Naive B cell (primary cell): Measurements from ENCODE around the gene ADARB1. TPM values are rescaled to one million over a fixed set of nuclear protein-coding genes. Genes with fewer than 3 reads are reported as not detected.

ENCODE experiments used
- ATAC-seq, 2 donors: fragments of 150-1000 bp; cut with Tn5 transposase; 2 replicates each; pipeline ENCODE4 v1.10.0; 2021; ENCODE audit warnings: low read depth in 2 of 2, mild to moderate bottlenecking in 2 of 2, moderate library complexity in 2 of 2
- DNase-seq: peaks from one replicate; pipeline ENCODE4 v3.0.0; 2022
- H3K27ac Mint-ChIP-seq, 6 donors: one replicate each; pipeline ENCODE4 v1.8.0; 2020 to 2022; ENCODE audit warnings: mild to moderate bottlenecking in 6 of 6, mixed read lengths in 6 of 6, moderate library complexity in 5 of 6, inconsistent platforms in 2 of 6
- H3K27me3 Mint-ChIP-seq, 3 donors: one replicate each; pipeline ENCODE4 v1.8.0; 2021 to 2022; ENCODE audit warnings: mixed read lengths in 3 of 3, mild to moderate bottlenecking in 1 of 3
- H3K36me3 Mint-ChIP-seq, 2 donors: one replicate each; pipeline ENCODE4 v1.8.0; 2020 to 2022; ENCODE audit warnings: mixed read lengths in 2 of 2, inconsistent platforms in 1 of 2, mild to moderate bottlenecking in 1 of 2
- H3K4me1 Mint-ChIP-seq, 3 donors: one replicate each; pipeline ENCODE4 v1.8.0; 2020 to 2022; ENCODE audit warnings: mixed read lengths in 3 of 3, inconsistent platforms in 1 of 3, mild to moderate bottlenecking in 1 of 3, moderate library complexity in 1 of 3
- H3K4me3 Mint-ChIP-seq, 8 donors: one replicate each; pipeline ENCODE4 v1.8.0; 2020 to 2022; ENCODE audit warnings: mild to moderate bottlenecking in 8 of 8, mixed read lengths in 8 of 8, moderate library complexity in 8 of 8, inconsistent platforms in 2 of 8
- H3K9me3 Mint-ChIP-seq, 7 donors: one replicate each; pipeline ENCODE4 v1.8.0; 2020 to 2022; ENCODE audit warnings: mixed read lengths in 7 of 7, mild to moderate bottlenecking in 5 of 7, inconsistent platforms in 2 of 7, moderate library complexity in 1 of 7
- polyA plus RNA-seq, 6 donors: library from polyadenylated mRNA; unstranded; fragments of 300-500 nt; fragmentation: Illumina TruSeq; gene quantifications; one replicate each; pipeline ENCODE4 v1.2.3, GENCODE V29; 2021; ENCODE audit warnings: low read depth in 6 of 6

ADARB1 gene
- polyA plus RNA-seq, 6 donors from 2014 or later = 19.9 to 63.5 (median 28.7) TPM

GRCh38 chr21:45200581-45201296, 126.4 kb downstream of the ADARB1 start:
- Mint-ChIP-seq H3K27ac (peak overlapping the region in 3 of 6 donors; percentile 42 to 86 (median 70)), H3K27me3 (no peaks in the 10 kb centered on the region), H3K4me3 (no peak overlapping the region), H3K9me3 (no peaks in the 10 kb centered on the region), H3K36me3 (peaks cover 15 to 27% of the 10 kb centered on the region in 2 donors), H3K4me1 (peaks cover 6 to 19% (median 17%) of the 10 kb centered on the region in 3 donors)
- DNase-seq = no peak
- no peak for ATAC-seq

- H3K27ac Mint-ChIP-seq = peak overlapping the region in 1 of 6 donors; percentile 52
Measured at GRCh38 chr21:45202344-45202743, 128.0 kb downstream of the ADARB1 start.

GRCh38 chr21:45202889-45203288, 128.5 kb downstream of the ADARB1 start:
- ATAC-seq (no peak), DNase-seq (no peak)
- Mint-ChIP-seq H3K36me3 (peaks cover 12 to 18% of the 10 kb centered on the region in 2 donors), H3K4me3 (no peak overlapping the region), H3K27me3 (no peaks in the 10 kb centered on the region), H3K27ac (peak overlapping the region in 1 of 6 donors; percentile 62), H3K9me3 (no peaks in the 10 kb centered on the region), H3K4me1 (peaks cover 12 to 29% (median 20%) of the 10 kb centered on the region in 3 donors)

More at GRCh38 chr21:45202344-45202743, 128.0 kb downstream of the ADARB1 start:
- DNase-seq (no peak), ATAC-seq (no peak)
- Mint-ChIP-seq H3K27me3 (no peaks in the 10 kb centered on the region), H3K9me3 (no peaks in the 10 kb centered on the region), H3K4me3 (peak overlapping the region in 2 of 8 donors; percentile 41 to 68), H3K4me1 (peaks cover 7 to 23% (median 17%) of the 10 kb centered on the region in 3 donors), H3K36me3 (peaks cover 11 to 20% of the 10 kb centered on the region in 2 donors)

- H3K27ac Mint-ChIP-seq = no peak overlapping the region
- DNase-seq (no peak), ATAC-seq (no peak)
- H3K36me3 Mint-ChIP-seq = peaks cover 11 to 21% of the 10 kb centered on the region in 2 donors
- H3K9me3 Mint-ChIP-seq = no peaks in the 10 kb centered on the region
- peaks cover 22 to 37% (median 26%) of the 10 kb centered on the region in 3 donors for H3K4me1 Mint-ChIP-seq
- no peak overlapping the region for H3K4me3 Mint-ChIP-seq
- H3K27me3 Mint-ChIP-seq = no peaks in the 10 kb centered on the region
Measured at GRCh38 chr21:45203983-45204382, 129.6 kb downstream of the ADARB1 start.

- ATAC-seq = no peak
- Mint-ChIP-seq H3K9me3 (no peaks in the 10 kb centered on the region), H3K36me3 (peaks cover 11 to 21% of the 10 kb centered on the region in 2 donors), H3K27me3 (no peaks in the 10 kb centered on the region), H3K4me3 (no peak overlapping the region), H3K27ac (no peak overlapping the region), H3K4me1 (peaks cover 23 to 41% (median 24%) of the 10 kb centered on the region in 3 donors)
- no peak for DNase-seq
Measured at GRCh38 chr21:45204395-45204794, 130.0 kb downstream of the ADARB1 start.

- Mint-ChIP-seq H3K4me3 (peak overlapping the region in 2 of 8 donors; percentile 0 to 24), H3K9me3 (no peaks in the 10 kb centered on the region), H3K27me3 (no peaks in the 10 kb centered on the region), H3K4me1 (peaks cover 23 to 35% (median 30%) of the 10 kb centered on the region in 3 donors), H3K36me3 (peaks cover 16 to 24% of the 10 kb centered on the region in 2 donors), H3K27ac (peak overlapping the region in 2 of 6 donors; percentile 2 to 57)
- DNase-seq (no peak), ATAC-seq (no peak)
Measured at GRCh38 chr21:45207839-45208626, 133.7 kb downstream of the ADARB1 start.

GRCh38 chr21:45208627-45208951, 134.2 kb downstream of the ADARB1 start:
- H3K9me3 Mint-ChIP-seq = no peaks in the 10 kb centered on the region
- H3K36me3 Mint-ChIP-seq = peaks cover 10 to 21% of the 10 kb centered on the region in 2 donors
- no peaks in the 10 kb centered on the region for H3K27me3 Mint-ChIP-seq
- peaks cover 19 to 31% (median 30%) of the 10 kb centered on the region in 3 donors for H3K4me1 Mint-ChIP-seq
- peak overlapping the region in 3 of 6 donors; percentile 2 to 57 (median 10) for H3K27ac Mint-ChIP-seq
- H3K4me3 Mint-ChIP-seq = peak overlapping the region in 1 of 8 donors; percentile 24
- ATAC-seq = no peak
- DNase-seq = no peak

- H3K9me3 Mint-ChIP-seq = no peaks in the 10 kb centered on the region
- H3K36me3 Mint-ChIP-seq = peaks cover 10 to 17% of the 10 kb centered on the region in 2 donors
- no peaks in the 10 kb centered on the region for H3K27me3 Mint-ChIP-seq
- H3K4me1 Mint-ChIP-seq = peaks cover 19 to 31% (median 30%) of the 10 kb centered on the region in 3 donors
- peak overlapping the region in 3 of 6 donors; percentile 74 to 87 (median 77) for H3K27ac Mint-ChIP-seq
- no peak overlapping the region for H3K4me3 Mint-ChIP-seq
- DNase-seq (no peak), ATAC-seq (no peak)
Measured at GRCh38 chr21:45209046-45209445, 134.7 kb downstream of the ADARB1 start.

GRCh38 chr21:45209685-45210284, 135.4 kb downstream of the ADARB1 start:
- ATAC-seq (peak; percentile 97 to 98), DNase-seq (peak; percentile 54)
- Mint-ChIP-seq H3K36me3 (peaks cover 10 to 20% of the 10 kb centered on the region in 2 donors), H3K27ac (peak overlapping the region; percentile 6 to 74 (median 42)), H3K27me3 (no peaks in the 10 kb centered on the region), H3K4me1 (peaks cover 19 to 31% (median 30%) of the 10 kb centered on the region in 3 donors), H3K4me3 (peak overlapping the region in 5 of 8 donors; percentile 12 to 57 (median 33)), H3K9me3 (no peaks in the 10 kb centered on the region)

- peak overlapping the region in 1 of 8 donors; percentile 35 for H3K4me3 Mint-ChIP-seq
- no peaks in the 10 kb centered on the region for H3K9me3 Mint-ChIP-seq
- no peaks in the 10 kb centered on the region for H3K27me3 Mint-ChIP-seq
- DNase-seq = no peak
- peaks cover 19 to 31% (median 30%) of the 10 kb centered on the region in 3 donors for H3K4me1 Mint-ChIP-seq
- no peak for ATAC-seq
- H3K27ac Mint-ChIP-seq = peak overlapping the region in 2 of 6 donors; percentile 63 to 74
- peaks cover 10 to 22% of the 10 kb centered on the region in 2 donors for H3K36me3 Mint-ChIP-seq
Measured at GRCh38 chr21:45210461-45210983, 136.1 kb downstream of the ADARB1 start.

GRCh38 chr21:45211661-45212060, 137.3 kb downstream of the ADARB1 start:
- H3K27me3 Mint-ChIP-seq = no peaks in the 10 kb centered on the region
- peaks cover 20 to 32% (median 31%) of the 10 kb centered on the region in 3 donors for H3K4me1 Mint-ChIP-seq
- ATAC-seq = no peak
- no peak for DNase-seq
- H3K9me3 Mint-ChIP-seq = peaks cover 0 to 3% (median under 1%) of the 10 kb centered on the region in 7 donors
- H3K27ac Mint-ChIP-seq = no peak overlapping the region
- no peak overlapping the region for H3K4me3 Mint-ChIP-seq
- H3K36me3 Mint-ChIP-seq = peaks cover 15 to 25% of the 10 kb centered on the region in 2 donors

GRCh38 chr21:45213392-45213791, 139.0 kb downstream of the ADARB1 start:
- Mint-ChIP-seq H3K27me3 (no peaks in the 10 kb centered on the region), H3K36me3 (peaks cover 27 to 42% of the 10 kb centered on the region in 2 donors), H3K9me3 (peaks cover 5 to 10% (median 8%) of the 10 kb centered on the region in 7 donors), H3K4me1 (peaks cover 16 to 22% (median 21%) of the 10 kb centered on the region in 3 donors), H3K27ac (no peak overlapping the region), H3K4me3 (no peak overlapping the region)
- DNase-seq = no peak
- ATAC-seq = no peak

- Mint-ChIP-seq H3K27me3 (no peaks in the 10 kb centered on the region), H3K36me3 (peaks cover 27 to 41% of the 10 kb centered on the region in 2 donors), H3K9me3 (peaks cover 5 to 10% (median 8%) of the 10 kb centered on the region in 7 donors), H3K4me3 (no peak overlapping the region), H3K4me1 (peaks cover under 1 to 10% (median 7%) of the 10 kb centered on the region in 3 donors), H3K27ac (peak overlapping the region in 3 of 6 donors; percentile 15 to 39 (median 30))
- DNase-seq = no peak
- ATAC-seq = no peak
Measured at GRCh38 chr21:45215213-45215612, 140.8 kb downstream of the ADARB1 start.
